Measurements from ENCODE around the gene NEUROD6. TPM values are rescaled to one million over a fixed set of nuclear protein-coding genes. Genes with fewer than 3 reads are reported as not detected.

Gene NEUROD6
- total RNA-seq, 1 donor from 2014 or later = not detected

GRCh38 chr7:31363051-31363450, 22.5 kb upstream of the NEUROD6 start:
- no peak overlapping the region for H3K27ac Mint-ChIP-seq (ENCODE audit: unreplicated experiment)
- H3K27me3 Mint-ChIP-seq (ENCODE audit: unreplicated experiment) = peaks cover 2% of the 10 kb centered on the region
- H3K9me3 Mint-ChIP-seq (ENCODE audit: unreplicated experiment) = no peaks in the 10 kb centered on the region

GRCh38 chr7:31362401-31362800, 21.9 kb upstream of the NEUROD6 start:
- no peak overlapping the region for H3K27ac Mint-ChIP-seq (ENCODE audit: unreplicated experiment)
- peaks cover 5% of the 10 kb centered on the region for H3K4me1 Mint-ChIP-seq (ENCODE audit: low read depth, unreplicated experiment)
- no peak for TF ChIP-seq CTCF (IDR thresholded peaks at IDR 0.05; ENCODE audit: partially characterized antibody, unreplicated experiment)
- no peak overlapping the region for H3K4me3 Mint-ChIP-seq (ENCODE audit: unreplicated experiment)
- H3K9me3 Mint-ChIP-seq (ENCODE audit: unreplicated experiment) = no peaks in the 10 kb centered on the region
- H3K27me3 Mint-ChIP-seq (ENCODE audit: unreplicated experiment) = peaks cover 2% of the 10 kb centered on the region
- no peaks in the 10 kb centered on the region for H3K36me3 Mint-ChIP-seq (ENCODE audit: unreplicated experiment)
- DNase-seq = no peak

More at GRCh38 chr7:31363051-31363450, 22.5 kb upstream of the NEUROD6 start:
- H3K4me3 Mint-ChIP-seq (ENCODE audit: unreplicated experiment) = no peak overlapping the region
- no peak for DNase-seq
- peaks cover 5% of the 10 kb centered on the region for H3K4me1 Mint-ChIP-seq (ENCODE audit: low read depth, unreplicated experiment)
- no peak for TF ChIP-seq CTCF (IDR thresholded peaks at IDR 0.05; ENCODE audit: partially characterized antibody, unreplicated experiment)
- H3K36me3 Mint-ChIP-seq (ENCODE audit: unreplicated experiment) = no peaks in the 10 kb centered on the region

DNA sequence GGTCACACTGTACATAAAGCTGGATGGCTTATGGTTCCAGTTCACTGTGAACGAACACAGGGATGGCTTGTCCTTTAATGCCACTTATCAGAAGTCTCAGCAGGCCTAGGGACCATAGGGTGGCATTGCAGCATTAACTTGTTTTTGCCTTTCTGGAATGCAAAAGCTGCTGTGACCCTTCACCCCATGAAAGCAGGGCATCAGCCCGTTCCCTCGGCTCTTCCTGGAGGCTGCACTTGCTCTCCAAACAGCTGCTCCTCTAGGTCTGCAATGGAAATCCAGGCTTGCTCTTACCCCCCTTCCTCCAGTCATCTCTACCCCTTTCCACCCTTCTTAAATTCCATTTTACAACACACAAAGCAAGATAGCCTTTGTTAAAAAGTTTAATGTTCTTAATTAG, 17.9 kb upstream of the NEUROD6 start:
- TF ChIP-seq CTCF (IDR thresholded peaks at IDR 0.05; ENCODE audit: partially characterized antibody, unreplicated experiment) = no peak
- H3K4me1 Mint-ChIP-seq (ENCODE audit: low read depth, unreplicated experiment) = peaks cover 5% of the 10 kb centered on the region
- H3K36me3 Mint-ChIP-seq (ENCODE audit: unreplicated experiment) = no peaks in the 10 kb centered on the region
- H3K27me3 Mint-ChIP-seq (ENCODE audit: unreplicated experiment) = peaks cover 2% of the 10 kb centered on the region
- no peak overlapping the region for H3K4me3 Mint-ChIP-seq (ENCODE audit: unreplicated experiment)
- peaks cover 2% of the 10 kb centered on the region for H3K9me3 Mint-ChIP-seq (ENCODE audit: unreplicated experiment)
- DNase-seq = no peak
- H3K27ac Mint-ChIP-seq (ENCODE audit: unreplicated experiment) = no peak overlapping the region

GRCh38 chr7:31345421-31345820, 4.9 kb upstream of the NEUROD6 start:
- Mint-ChIP-seq H3K36me3 (ENCODE audit: unreplicated experiment) (no peaks in the 10 kb centered on the region), H3K27ac (ENCODE audit: unreplicated experiment) (no peak overlapping the region), H3K9me3 (ENCODE audit: unreplicated experiment) (peaks cover 5% of the 10 kb centered on the region), H3K4me1 (ENCODE audit: low read depth, unreplicated experiment) (peaks cover 9% of the 10 kb centered on the region), H3K4me3 (ENCODE audit: unreplicated experiment) (no peak overlapping the region), H3K27me3 (ENCODE audit: unreplicated experiment) (no peaks in the 10 kb centered on the region)
- no peak for DNase-seq
- no peak for TF ChIP-seq CTCF (IDR thresholded peaks at IDR 0.05; ENCODE audit: partially characterized antibody, unreplicated experiment)

GRCh38 chr7:31343516-31344305, 3.2 kb upstream of the NEUROD6 start:
- H3K27me3 Mint-ChIP-seq (ENCODE audit: unreplicated experiment) = no peaks in the 10 kb centered on the region
- no peaks in the 10 kb centered on the region for H3K36me3 Mint-ChIP-seq (ENCODE audit: unreplicated experiment)
- DNase-seq = no peak
- peaks cover 2% of the 10 kb centered on the region for H3K9me3 Mint-ChIP-seq (ENCODE audit: unreplicated experiment)
- H3K4me3 Mint-ChIP-seq (ENCODE audit: unreplicated experiment) = no peak overlapping the region
- no peak for TF ChIP-seq CTCF (IDR thresholded peaks at IDR 0.05; ENCODE audit: partially characterized antibody, unreplicated experiment)
- H3K27ac Mint-ChIP-seq (ENCODE audit: unreplicated experiment) = no peak overlapping the region
- H3K4me1 Mint-ChIP-seq (ENCODE audit: low read depth, unreplicated experiment) = peaks cover 13% of the 10 kb centered on the region
